Keratinocyte (primary cell): ENCODE data around the gene CCDC116.

ENCODE experiments used
- EZH2 ChIP-seq: IDR thresholded peaks from one replicate; pipeline ENCODE4 v1.6.1; 2012; ENCODE audit warnings: inconsistent platforms, mild to moderate bottlenecking, low read length, moderate library complexity
- TF ChIP-seq, protein P1 (sequence below), 3 experiments: IDR thresholded peaks in 1 of 3; conservative IDR thresholded peaks in 1 of 3; optimal IDR thresholded peaks in 1 of 3; 2 replicates in 2 of 3; 3 replicates in 1 of 3; pipeline versions ENCODE3 to v1.5.1; 2011; ENCODE audit warnings: low read length in 3 of 3, mild to moderate bottlenecking in 3 of 3, moderate library complexity in 2 of 3, control low read depth in 1 of 3, inconsistent platforms in 1 of 3; ENCODE audit not compliant: insufficient read depth in 2 of 3; ENCODE audit errors: extremely low read depth in 1 of 3

DNA sequence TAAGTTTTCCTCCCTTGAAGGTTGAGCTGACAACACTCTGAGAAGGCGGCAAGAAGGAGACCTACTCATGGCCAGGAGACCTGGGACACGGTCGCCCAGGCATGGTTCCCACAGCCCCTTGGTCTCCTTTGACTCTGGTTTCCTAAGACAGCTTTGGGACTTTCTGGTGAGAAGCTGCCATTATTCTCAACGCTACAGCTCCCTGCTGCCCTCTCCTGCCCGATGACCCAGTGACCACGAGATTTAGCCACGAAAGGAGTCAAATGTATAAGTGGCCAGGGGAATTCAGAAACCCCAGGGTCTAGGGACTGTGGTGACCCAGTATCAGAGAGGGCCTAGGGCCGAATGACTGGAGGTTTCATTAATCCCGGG lies 8.8 kb downstream of the CCDC116 start:
- TF ChIP-seq, protein P1, sequence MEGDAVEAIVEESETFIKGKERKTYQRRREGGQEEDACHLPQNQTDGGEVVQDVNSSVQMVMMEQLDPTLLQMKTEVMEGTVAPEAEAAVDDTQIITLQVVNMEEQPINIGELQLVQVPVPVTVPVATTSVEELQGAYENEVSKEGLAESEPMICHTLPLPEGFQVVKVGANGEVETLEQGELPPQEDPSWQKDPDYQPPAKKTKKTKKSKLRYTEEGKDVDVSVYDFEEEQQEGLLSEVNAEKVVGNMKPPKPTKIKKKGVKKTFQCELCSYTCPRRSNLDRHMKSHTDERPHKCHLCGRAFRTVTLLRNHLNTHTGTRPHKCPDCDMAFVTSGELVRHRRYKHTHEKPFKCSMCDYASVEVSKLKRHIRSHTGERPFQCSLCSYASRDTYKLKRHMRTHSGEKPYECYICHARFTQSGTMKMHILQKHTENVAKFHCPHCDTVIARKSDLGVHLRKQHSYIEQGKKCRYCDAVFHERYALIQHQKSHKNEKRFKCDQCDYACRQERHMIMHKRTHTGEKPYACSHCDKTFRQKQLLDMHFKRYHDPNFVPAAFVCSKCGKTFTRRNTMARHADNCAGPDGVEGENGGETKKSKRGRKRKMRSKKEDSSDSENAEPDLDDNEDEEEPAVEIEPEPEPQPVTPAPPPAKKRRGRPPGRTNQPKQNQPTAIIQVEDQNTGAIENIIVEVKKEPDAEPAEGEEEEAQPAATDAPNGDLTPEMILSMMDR (optimal IDR thresholded peaks at IDR 0.05 in 1 of 3, IDR thresholded peaks at IDR 0.05 in 1 of 3, conservative IDR thresholded peaks at IDR 0.05 in 1 of 3; ENCODE audit: extremely low read depth in 1 of 3, insufficient read depth in 2 of 3, low read length in 3 of 3): peak; percentile 16 to 61 (median 37)
- TF ChIP-seq EZH2: no peak
